Spleen (tissue), 7 donors: Measurements from ENCODE around the gene ZKSCAN1.

Source experiments
- CTCF ChIP-seq, 11 experiments: fragments of 200-600 bp in 7 of 11; fragments of 450-650 bp in 4 of 11; sonication (generic) in 4 of 11; IDR thresholded peaks in 8 of 11; conservative IDR thresholded peaks in 3 of 11; 1 replicate in 7 of 11; 2 replicates in 4 of 11; pipeline versions ENCODE4 v1.4.0 to v1.8.0; 2016 to 2021; ENCODE audit warnings: antibody characterized with exemption in 11 of 11, inconsistent platforms in 4 of 11, mild to moderate bottlenecking in 1 of 11
- POLR2A ChIP-seq, 3 donors: fragments of 450-650 bp; IDR thresholded peaks; one replicate each; pipeline ENCODE4 v1.5.1; 2017; ENCODE audit warnings: antibody characterized with exemption in 3 of 3, mild to moderate bottlenecking in 1 of 3
- POLR2AphosphoS5 ChIP-seq, 3 donors: sonication (generic); formaldehyde crosslinking; IDR thresholded peaks; one replicate each; pipeline ENCODE4 v1.5.1; 2017; ENCODE audit warnings: antibody characterized with exemption in 3 of 3
- donor health status: DM: no; HTN: no; CAD: no; lungs with moderate emphysema.
- donor health status: DM: no; HTN: no; CAD: no.
- donor health status: DM: no; HTN: no; CAD: no.

GRCh38 chr7:100040575-100040974 lies 25.2 kb downstream of the ZKSCAN1 start:
- TF ChIP-seq CTCF (IDR thresholded peaks at IDR 0.05 in 8 of 11, conservative IDR thresholded peaks at IDR 0.05 in 3 of 11) (no peak), POLR2A (IDR thresholded peaks at IDR 0.05) (no peak), POLR2AphosphoS5 (IDR thresholded peaks at IDR 0.05) (no peak)
